PC-3 (cell line): ENCODE data around the gene PRDM4. TPM values are rescaled to one million over a fixed set of nuclear protein-coding genes. Genes with fewer than 3 reads are reported as not detected.

Experiments
- ATAC-seq: fragments of 200-7000 bp; cut with Tn5 transposase; 2 replicates; pipeline ENCODE4 v1.9.1; 2020; ENCODE audit warnings: mild to moderate bottlenecking, moderate library complexity
- BruUV-seq: library from RNA; stranded (reverse); fragments of 400-500 nt; replicated peaks from 2 replicates; lab custom pipeline; 2021; lab: Mats Ljungman, UMichigan
- CTCF ChIA-PET: fragments of 300-600 bp; sonication (Branson Sonifier 250); formaldehyde crosslinking; loops from one replicate; lab custom pipeline; 2022; ENCODE audit warnings: antibody characterized with exemption; lab: Charles Lee
- POLR2A ChIA-PET: fragments of 300-600 bp; sonication (Branson Sonifier 250); formaldehyde crosslinking; loops from one replicate; lab custom pipeline; 2022; ENCODE audit warnings: antibody characterized with exemption; ENCODE audit not compliant: unreplicated experiment; lab: Charles Lee
- DNase-seq: peaks from one replicate; pipeline ENCODE4 v3.0.0-alpha.2; 2015
- H2AFZ ChIP-seq: fragments of 300-600 bp; sonication (generic); 2 replicates; pipeline ENCODE4 v1.6.0; 2016; ENCODE audit warnings: antibody characterized with exemption, low read length
- H3F3A ChIP-seq: fragments of 300-600 bp; sonication (generic); one replicate; pipeline ENCODE4 v1.6.0; 2017; ENCODE audit warnings: antibody characterized with exemption, low read length, control low read depth, mild to moderate bottlenecking; ENCODE audit not compliant: unreplicated experiment
- H3K27ac ChIP-seq: fragments of 300-600 bp; sonication (generic); 2 replicates; pipeline ENCODE4 v1.5.1; 2016; ENCODE audit warnings: mild to moderate bottlenecking, low read length
- H3K27me3 ChIP-seq: fragments of 300-600 bp; sonication (generic); 2 replicates; pipeline ENCODE4 v1.6.1; 2016; ENCODE audit warnings: low read length, mixed read lengths
- H3K36me3 ChIP-seq: fragments of 300-600 bp; sonication (generic); 2 replicates; pipeline ENCODE4 v1.6.1; 2016; ENCODE audit warnings: low read depth, mixed run types, low read length, mixed read lengths
- H3K4me1 ChIP-seq: fragments of 300-600 bp; sonication (generic); 2 replicates; pipeline ENCODE4 v1.5.1; 2016; ENCODE audit warnings: low read length; ENCODE audit not compliant: insufficient read depth
- H3K4me2 ChIP-seq: fragments of 300-600 bp; sonication (generic); 2 replicates; pipeline ENCODE4 v1.6.0; 2016; ENCODE audit warnings: low read length
- H3K4me3 ChIP-seq: fragments of 300-600 bp; sonication (generic); 2 replicates; pipeline ENCODE4 v1.5.1; 2016; ENCODE audit warnings: mild to moderate bottlenecking, low read length, mixed read lengths
- H3K79me2 ChIP-seq: fragments of 300-600 bp; sonication (generic); 2 replicates; pipeline ENCODE4 v1.6.1; 2017; ENCODE audit warnings: low read length, mixed read lengths
- H3K9ac ChIP-seq: fragments of 300-600 bp; sonication (generic); 2 replicates; pipeline ENCODE4 v1.6.0; 2016; ENCODE audit warnings: mild to moderate bottlenecking, low read length
- H3K9me2 ChIP-seq: fragments of 300-600 bp; sonication (generic); replicated peaks from 2 replicates; pipeline ENCODE4 v1.6.1; 2016; ENCODE audit warnings: mixed run types, low read length, mixed read lengths
- H3K9me3 ChIP-seq: fragments of 300-600 bp; sonication (generic); 2 replicates; pipeline ENCODE4 v1.6.1; 2016; ENCODE audit warnings: low read length, mixed read lengths
- H4K20me1 ChIP-seq: fragments of 300-600 bp; sonication (generic); 2 replicates; pipeline ENCODE4 v1.6.1; 2016; ENCODE audit warnings: low read length, mixed read lengths
- CTCF ChIP-seq: fragments of 300-600 bp; sonication (generic); conservative IDR thresholded peaks from 2 replicates; pipeline ENCODE4 v1.5.1; 2017; ENCODE audit warnings: antibody characterized with exemption, low read depth, mild to moderate bottlenecking, low read length
- EZH2 ChIP-seq: fragments of 300-600 bp; sonication (generic); IDR thresholded peaks from one replicate; pipeline ENCODE4 v1.6.1; 2017; ENCODE audit warnings: antibody characterized with exemption, mild to moderate bottlenecking, low read length; ENCODE audit not compliant: unreplicated experiment
- EZH2phosphoT487 ChIP-seq: fragments of 300-600 bp; sonication (generic); IDR thresholded peaks from 2 replicates; pipeline ENCODE4 v1.6.1; 2018; ENCODE audit warnings: mild to moderate bottlenecking, antibody characterized with exemption, low read length, borderline replicate concordance
- intact Hi-C: fragments of 100-400 bp; cut with micrococcal nuclease; formaldehyde crosslinking; loops from 2 replicates; pipeline ENCODE4 v1.9.0; 2023
- total RNA-seq: library from RNA; depleted of rRNA; stranded (reverse); fragments of >200 nt; gene quantifications from 2 replicates; pipeline ENCODE4 v1.2.3, GENCODE V29; 2014

PRDM4 gene
- total RNA-seq, 1 experiment from 2014 or later: 22.6 TPM

- H3K27me3 ChIP-seq: no peaks in the 10 kb centered on the region
- peak overlapping the region; percentile 80 for H3K4me3 ChIP-seq
- TF ChIP-seq EZH2: no peak
- TF ChIP-seq EZH2phosphoT487: no peak
- TF ChIP-seq CTCF: no peak
- ATAC-seq (peak; percentile 39), DNase-seq (peak; percentile 92)
- H3K79me2 ChIP-seq: peaks cover 43% of the 10 kb centered on the region
- peak overlapping the region; percentile 86 for H3K4me2 ChIP-seq
- H3K27ac ChIP-seq: peak overlapping the region; percentile 57
- peaks cover 6% of the 10 kb centered on the region; the same call in 1 of the 2 replicates for H4K20me1 ChIP-seq
- H2AFZ ChIP-seq: no peak overlapping the region
- H3K4me1 ChIP-seq: peaks cover 17% of the 10 kb centered on the region
- peak overlapping the region; percentile 81 for H3K9ac ChIP-seq
- ChIA-PET CTCF (no interaction called here), POLR2A (interaction anchor here (0.6 kb wide), 1 partner anchor 267 kb away, joined by 4 read pairs; no protein-coding TSS in a partner anchor)
- H3K9me3 ChIP-seq: no peaks in the 10 kb centered on the region
- intact Hi-C loops: loop anchor here (1.0 to 2.0 kb wide), 2 partner anchors 10 to 75 kb away; partner anchors contain the start of gene PWP1
- H3K9me2 ChIP-seq: no peaks in the 10 kb centered on the region
- BruUV-seq: no TSS peak
- peaks cover 37% of the 10 kb centered on the region for H3K36me3 ChIP-seq
- no peaks in the 10 kb centered on the region for H3F3A ChIP-seq
Observed at GRCh38 chr12:107759410-107759809, 1.5 kb downstream of the PRDM4 start.

DNA sequence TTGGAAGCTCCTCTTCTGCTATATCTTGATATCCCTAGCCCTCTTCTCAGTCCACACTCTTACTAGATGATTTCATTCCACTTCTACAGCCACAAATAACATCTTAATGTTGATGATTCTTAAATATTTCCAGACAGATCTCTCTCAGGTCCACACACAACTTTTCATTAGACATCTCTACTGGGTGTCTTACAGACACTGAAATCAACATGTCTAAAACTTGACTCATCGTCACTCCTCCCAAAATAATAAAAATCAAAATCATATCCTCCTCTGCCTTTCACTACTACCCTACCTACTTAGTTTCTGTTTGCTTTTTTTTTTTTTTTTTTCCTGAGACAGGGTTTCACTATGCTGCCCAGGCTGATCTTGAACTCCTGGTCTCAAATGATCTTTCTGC, 11.9 kb downstream of the PRDM4 start:
- BruUV-seq: no TSS peak
- ChIA-PET CTCF (no interaction called here), POLR2A (no interaction called here)
- Histone ChIP-seq H3K9me2 (no peaks in the 10 kb centered on the region), H3K9ac (no peak overlapping the region), H3K27me3 (no peaks in the 10 kb centered on the region), H3K4me3 (peak overlapping the region; percentile 32), H3K9me3 (no peaks in the 10 kb centered on the region), H3F3A (peaks cover 5% of the 10 kb centered on the region), H3K27ac (peak overlapping the region; percentile 76), H3K79me2 (peaks cover 46% of the 10 kb centered on the region), H4K20me1 (peaks cover 8% of the 10 kb centered on the region; the same call in 1 of the 2 replicates), H3K4me2 (peak overlapping the region; percentile 78), H3K36me3 (peaks cover 63% of the 10 kb centered on the region), H2AFZ (no peak overlapping the region), H3K4me1 (peaks cover 56% of the 10 kb centered on the region)
- intact Hi-C loops: loop anchor here (1.0 to 10.0 kb wide), 4 partner anchors 10 to 766 kb away; partner anchors contain the start of genes CRY1, FICD and PWP1
- ATAC-seq (peak; percentile 65), DNase-seq (peak; percentile 66)
- TF ChIP-seq EZH2 (no peak), EZH2phosphoT487 (no peak), CTCF (no peak)

DNA sequence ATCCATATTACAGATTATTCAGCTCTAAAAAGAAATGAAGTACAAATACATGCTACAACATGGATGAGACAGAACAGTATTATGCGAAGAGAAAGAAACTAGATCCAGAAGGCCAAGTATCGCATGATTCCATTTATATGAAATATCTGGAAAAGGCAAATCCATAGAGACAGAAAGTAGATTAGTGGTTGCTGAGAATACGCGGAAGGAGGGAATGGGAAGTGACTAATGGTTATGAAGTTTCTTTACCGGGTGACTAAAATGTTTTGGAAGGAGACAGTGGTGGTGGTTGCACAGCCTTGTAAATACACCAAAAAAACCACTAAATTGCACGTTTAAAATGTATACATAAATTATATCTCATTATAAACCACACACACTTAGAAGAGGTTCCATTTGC, 12.5 kb downstream of the PRDM4 start:
- intact Hi-C loops: loop anchor here (5.0 to 10.0 kb wide), 2 partner anchors 656 to 766 kb away; partner anchors contain the start of genes CRY1 and FICD
- Histone ChIP-seq H2AFZ (no peak overlapping the region), H3K9ac (no peak overlapping the region), H3K4me3 (peak overlapping the region; percentile 46), H3K79me2 (peaks cover 46% of the 10 kb centered on the region), H3F3A (peaks cover 5% of the 10 kb centered on the region), H4K20me1 (peaks cover 8% of the 10 kb centered on the region; the same call in 1 of the 2 replicates), H3K4me2 (peak overlapping the region; percentile 78), H3K27ac (peak overlapping the region; percentile 76), H3K9me2 (no peaks in the 10 kb centered on the region), H3K9me3 (no peaks in the 10 kb centered on the region), H3K27me3 (no peaks in the 10 kb centered on the region), H3K36me3 (peaks cover 63% of the 10 kb centered on the region), H3K4me1 (peaks cover 56% of the 10 kb centered on the region)
- ATAC-seq (peak; percentile 80), DNase-seq (peak; percentile 91)
- no TSS peak for BruUV-seq
- ChIA-PET POLR2A (no interaction called here), CTCF (no interaction called here)
- TF ChIP-seq EZH2phosphoT487: no peak
- TF ChIP-seq CTCF: no peak
- TF ChIP-seq EZH2: no peak
